WERI-Rb-1 (cell line): ENCODE data around the gene C6orf15.

ENCODE experiments used
- DNase-seq: peaks from one replicate; pipeline ENCODE4 v3.0.0-alpha.2; 2020
- H3K27ac ChIP-seq: fragments of 250-450 bp; sonication (Bioruptor Pico); 2 replicates; pipeline ENCODE4 v1.5.1; 2020; ENCODE audit warnings: mild to moderate bottlenecking, moderate library complexity
- H3K27me3 ChIP-seq: fragments of 250-450 bp; sonication (Bioruptor Pico); 2 replicates; pipeline ENCODE4 v1.5.1; 2021; ENCODE audit warnings: mild to moderate bottlenecking, low read depth, moderate library complexity; ENCODE audit not compliant: insufficient read depth, severe bottlenecking
- H3K36me3 ChIP-seq: fragments of 250-450 bp; sonication (Bioruptor Pico); 2 replicates; pipeline ENCODE4 v1.5.1; 2020; ENCODE audit warnings: mild to moderate bottlenecking, moderate library complexity
- H3K4me3 ChIP-seq: 2 replicates; pipeline ENCODE4 v1.5.1; 2011; ENCODE audit warnings: low read depth, mild to moderate bottlenecking, control low read depth, low read length
- H3K9me3 ChIP-seq: fragments of 250-450 bp; sonication (Bioruptor Pico); 2 replicates; pipeline ENCODE4 v1.5.1; 2021; ENCODE audit warnings: mild to moderate bottlenecking, moderate library complexity; ENCODE audit not compliant: severe bottlenecking
- TF ChIP-seq, protein P1 (sequence below): IDR thresholded peaks from 2 replicates; pipeline ENCODE4 v1.5.1; 2011; ENCODE audit warnings: low read depth, mild to moderate bottlenecking, control low read depth, inconsistent platforms, low read length

Gene C6orf15

DNA sequence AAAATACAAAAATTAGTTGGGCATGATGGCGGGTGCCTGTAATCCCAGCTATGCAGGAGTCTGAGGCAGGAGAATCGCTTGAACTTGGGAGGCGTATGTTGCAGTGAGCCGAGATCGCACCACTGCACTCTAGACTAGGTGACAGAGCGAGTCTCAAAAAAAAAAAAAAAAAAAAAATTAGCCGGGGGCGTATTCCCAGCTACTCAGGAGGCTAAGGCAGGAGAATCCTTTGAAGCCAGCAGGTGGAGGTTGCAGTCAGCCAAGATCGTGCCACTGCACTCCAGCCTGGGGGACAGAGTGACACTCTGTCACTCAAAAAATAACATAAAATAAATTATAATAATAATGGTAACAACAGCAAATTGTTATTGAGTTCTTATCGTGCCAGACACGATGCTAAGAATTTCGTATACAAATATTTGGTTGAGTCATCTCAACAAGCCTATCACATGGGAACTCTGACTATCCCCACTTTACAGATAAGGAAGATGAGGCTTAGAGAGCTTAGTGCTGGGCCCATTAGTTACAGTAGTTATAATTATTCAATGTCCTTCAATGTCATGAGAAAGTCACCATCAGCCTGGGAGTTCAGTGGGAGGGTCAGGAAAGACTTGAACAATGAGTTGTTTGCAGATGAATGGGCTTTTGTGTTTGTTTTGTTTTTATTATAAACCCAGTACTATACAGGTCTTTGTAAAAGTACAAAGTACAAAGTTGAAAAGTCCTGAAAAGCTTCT is 19.4 kb downstream of the C6orf15 start:
- TF ChIP-seq, protein P1, sequence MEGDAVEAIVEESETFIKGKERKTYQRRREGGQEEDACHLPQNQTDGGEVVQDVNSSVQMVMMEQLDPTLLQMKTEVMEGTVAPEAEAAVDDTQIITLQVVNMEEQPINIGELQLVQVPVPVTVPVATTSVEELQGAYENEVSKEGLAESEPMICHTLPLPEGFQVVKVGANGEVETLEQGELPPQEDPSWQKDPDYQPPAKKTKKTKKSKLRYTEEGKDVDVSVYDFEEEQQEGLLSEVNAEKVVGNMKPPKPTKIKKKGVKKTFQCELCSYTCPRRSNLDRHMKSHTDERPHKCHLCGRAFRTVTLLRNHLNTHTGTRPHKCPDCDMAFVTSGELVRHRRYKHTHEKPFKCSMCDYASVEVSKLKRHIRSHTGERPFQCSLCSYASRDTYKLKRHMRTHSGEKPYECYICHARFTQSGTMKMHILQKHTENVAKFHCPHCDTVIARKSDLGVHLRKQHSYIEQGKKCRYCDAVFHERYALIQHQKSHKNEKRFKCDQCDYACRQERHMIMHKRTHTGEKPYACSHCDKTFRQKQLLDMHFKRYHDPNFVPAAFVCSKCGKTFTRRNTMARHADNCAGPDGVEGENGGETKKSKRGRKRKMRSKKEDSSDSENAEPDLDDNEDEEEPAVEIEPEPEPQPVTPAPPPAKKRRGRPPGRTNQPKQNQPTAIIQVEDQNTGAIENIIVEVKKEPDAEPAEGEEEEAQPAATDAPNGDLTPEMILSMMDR, result no peak
- H3K27me3 ChIP-seq, result no peaks in the 10 kb centered on the region
- DNase-seq, result no peak
- H3K9me3 ChIP-seq, result no peaks in the 10 kb centered on the region
- H3K36me3 ChIP-seq, result no peaks in the 10 kb centered on the region
- no peak overlapping the region for H3K27ac ChIP-seq
- H3K4me3 ChIP-seq, result no peak overlapping the region

DNA sequence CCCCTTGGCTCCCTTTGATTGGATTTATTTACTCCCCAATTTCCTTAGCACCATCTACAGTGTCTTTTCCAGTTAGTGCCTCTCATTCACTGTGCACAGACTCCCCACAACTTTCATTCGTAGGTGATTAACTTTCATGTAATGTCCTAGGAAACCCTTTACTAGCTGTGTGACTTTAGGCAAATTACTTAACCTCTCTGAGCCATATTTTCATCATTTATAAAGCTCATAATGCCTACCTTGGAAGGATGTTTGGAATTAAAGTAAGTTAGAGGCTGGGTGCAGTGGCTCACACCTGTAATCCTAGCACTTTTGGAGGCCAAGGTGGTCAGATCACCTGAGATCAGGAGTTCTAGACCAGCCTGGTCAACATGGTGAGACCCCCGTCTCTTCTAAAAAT is 20.1 kb downstream of the C6orf15 start:
- TF ChIP-seq, protein P1, result no peak
- no peaks in the 10 kb centered on the region for H3K27me3 ChIP-seq

DNA sequence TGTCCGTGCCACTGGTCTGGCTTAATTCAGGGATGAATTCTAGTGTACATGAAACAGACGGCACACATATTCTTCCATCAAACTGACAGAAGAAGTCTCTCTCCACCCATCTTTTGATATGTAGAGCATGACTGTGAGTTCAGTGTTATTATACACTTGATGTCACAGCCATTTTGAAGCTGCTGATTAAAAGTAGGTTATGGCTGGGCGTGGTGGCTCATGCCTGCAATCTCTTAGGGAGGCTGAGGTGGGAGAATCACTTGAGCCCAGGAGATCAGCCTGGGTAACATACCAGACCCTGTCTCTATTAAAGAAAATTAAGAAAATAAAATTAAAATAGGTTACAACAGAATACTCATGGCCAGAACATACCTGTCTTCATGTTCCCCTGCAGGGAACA is 20.7 kb downstream of the C6orf15 start:
- H3K36me3 ChIP-seq, result no peaks in the 10 kb centered on the region
- no peaks in the 10 kb centered on the region for H3K27me3 ChIP-seq
- no peaks in the 10 kb centered on the region for H3K9me3 ChIP-seq
- no peak overlapping the region for H3K4me3 ChIP-seq
- DNase-seq, result no peak
- TF ChIP-seq, protein P1, result no peak
- H3K27ac ChIP-seq, result no peak overlapping the region

More for the DNA sequence above, 20.1 kb downstream of the C6orf15 start:
- Histone ChIP-seq H3K9me3 (no peaks in the 10 kb centered on the region), H3K36me3 (no peaks in the 10 kb centered on the region), H3K4me3 (no peak overlapping the region), H3K27ac (no peak overlapping the region)
- DNase-seq, result no peak

DNA sequence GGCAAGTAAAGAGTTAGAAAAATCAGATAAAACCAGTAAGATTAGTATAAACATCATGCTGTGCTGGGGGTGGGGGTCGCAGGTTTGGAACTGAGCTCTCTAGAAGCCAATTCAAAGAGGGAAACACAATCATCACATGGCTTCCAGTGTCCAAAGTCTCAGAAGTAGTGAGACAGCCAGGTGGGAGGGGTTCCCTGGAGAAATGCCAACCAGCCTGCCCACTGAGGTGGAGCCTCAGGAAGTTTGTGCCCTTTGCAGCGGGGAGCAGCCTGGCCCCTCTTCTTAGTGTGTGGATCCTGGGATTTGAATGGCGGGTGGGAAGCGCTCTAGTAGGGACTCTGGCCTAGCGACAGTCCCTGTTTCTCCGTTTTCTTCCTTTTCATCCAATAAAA is 21.4 kb downstream of the C6orf15 start:
- H3K9me3 ChIP-seq, result no peaks in the 10 kb centered on the region
- no peaks in the 10 kb centered on the region for H3K27me3 ChIP-seq
- H3K4me3 ChIP-seq, result no peak overlapping the region
- no peaks in the 10 kb centered on the region for H3K36me3 ChIP-seq
- H3K27ac ChIP-seq, result no peak overlapping the region
- DNase-seq, result no peak
- TF ChIP-seq, protein P1, result no peak

DNA sequence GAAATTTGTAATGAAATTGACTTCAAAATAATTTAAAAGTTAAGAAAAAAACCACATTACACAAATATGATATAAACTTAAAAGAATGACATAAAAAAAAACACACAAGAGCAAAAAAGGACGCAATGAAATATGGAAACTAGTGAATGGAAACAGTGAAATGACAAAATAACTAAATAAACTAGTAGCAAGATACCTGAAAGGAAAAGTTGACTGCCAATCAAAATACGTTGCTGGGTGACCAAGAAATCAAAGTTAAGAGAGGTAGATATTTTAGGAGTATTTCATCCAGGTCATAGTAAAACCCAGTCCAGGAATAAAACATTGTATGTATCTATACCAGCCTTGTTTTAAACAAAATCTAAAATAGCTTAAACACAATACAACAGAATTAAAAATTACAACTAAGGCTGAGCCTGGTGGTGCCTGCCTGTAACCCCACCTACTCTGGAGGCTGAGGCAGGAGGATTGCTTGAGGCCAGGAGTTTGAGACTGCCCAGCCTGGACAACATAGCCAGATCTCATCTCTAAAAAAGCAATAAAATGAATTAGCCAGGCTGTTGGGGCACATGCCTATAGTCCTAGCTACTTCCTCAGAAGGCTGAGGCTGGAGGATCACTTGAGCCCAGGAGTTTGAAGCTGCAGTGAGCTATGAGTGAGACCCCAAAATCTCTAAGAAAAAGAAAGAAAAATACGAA is 22.0 kb downstream of the C6orf15 start:
- TF ChIP-seq, protein P1, result no peak
- H3K27me3 ChIP-seq, result no peaks in the 10 kb centered on the region
- H3K36me3 ChIP-seq, result no peaks in the 10 kb centered on the region
- H3K27ac ChIP-seq, result no peak overlapping the region
- no peaks in the 10 kb centered on the region for H3K9me3 ChIP-seq
- no peak overlapping the region for H3K4me3 ChIP-seq
- no peak for DNase-seq
